Stimulated activated CD8-positive, alpha-beta memory T cell treated with anti-CD3 and anti-CD28 coated beads, Interleukin-7, amount 100 ng/mL, for 4 hours (primary cell): ENCODE data around the gene METTL6.
"Not testable (repeated sequence)": the region's sequence is repeated elsewhere in the genome, so short reads cannot be mapped to it uniquely, and the experiment has no call there.

Experiments
- DNase-seq, 2 donors: peaks; one replicate each; pipeline ENCODE4 v3.0.0-alpha.2; 2020; ENCODE audit warnings: low read depth in 2 of 2

Gene METTL6

DNA sequence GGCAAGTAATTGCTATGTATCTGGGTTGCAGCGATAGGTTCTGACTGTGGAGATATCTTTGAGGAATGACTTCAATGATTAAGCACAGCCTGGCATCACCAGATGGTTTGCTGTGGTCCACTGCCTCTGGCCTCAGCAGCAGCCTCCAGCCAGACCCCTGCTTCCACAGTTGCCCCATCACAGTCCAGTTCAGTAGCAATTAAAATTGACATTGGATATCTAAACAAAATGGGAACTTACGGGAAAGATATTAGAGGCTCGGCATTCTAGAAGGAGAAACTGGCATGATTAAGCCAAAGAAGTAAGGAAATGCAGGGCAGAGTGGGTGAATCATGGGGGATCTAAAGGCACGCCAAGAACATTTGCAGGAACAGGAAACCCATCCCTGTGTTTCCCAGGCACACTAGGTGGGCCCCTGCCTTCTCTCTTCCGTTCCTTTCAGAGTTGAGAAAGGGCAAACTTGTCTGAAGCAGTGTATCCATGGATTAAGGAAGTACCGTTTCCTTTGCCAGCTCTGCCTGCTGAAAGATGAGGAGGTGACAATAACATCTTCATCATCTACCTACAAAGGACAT lies 58.7 kb downstream of the METTL6 start:
- no peak for DNase-seq

DNA sequence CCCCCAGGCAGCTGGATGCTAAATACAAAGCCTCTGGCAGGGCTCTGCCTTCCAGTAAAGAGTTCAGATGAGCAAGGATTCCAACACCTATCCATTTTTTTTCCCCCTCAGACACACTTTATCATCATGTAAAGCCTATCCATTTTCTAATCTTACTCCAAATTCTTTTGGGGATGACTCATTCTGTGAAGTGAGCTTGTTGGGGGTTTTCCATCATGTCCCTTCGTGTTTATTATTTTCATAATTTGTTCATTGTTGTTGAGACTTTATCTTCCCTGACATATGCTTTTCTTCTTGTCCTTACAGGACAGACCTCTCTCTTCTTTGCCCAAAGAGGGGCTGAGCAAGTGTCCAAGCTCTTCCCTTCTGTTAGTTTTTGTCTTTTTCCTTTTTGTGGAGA lies 60.3 kb downstream of the METTL6 start:
- no peak for DNase-seq

DNA sequence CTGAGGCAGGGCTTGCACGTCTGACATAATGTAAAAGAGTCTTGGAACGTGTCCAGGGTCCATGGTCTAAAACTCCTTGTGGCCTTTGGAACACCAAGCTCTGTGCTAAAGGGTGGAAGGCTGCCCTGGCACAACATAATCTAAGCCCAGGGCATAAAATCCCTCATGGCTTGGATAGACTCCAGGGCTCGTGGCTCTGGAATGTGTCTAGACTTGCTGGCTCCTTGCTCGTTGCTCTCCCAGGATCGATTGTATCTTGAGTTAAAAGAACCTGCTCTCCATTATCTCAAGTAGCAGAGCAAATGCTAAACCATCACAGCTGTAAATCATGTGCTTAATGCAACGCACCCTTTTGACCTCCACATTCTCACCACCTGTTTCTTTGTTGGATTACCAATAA lies 63.3 kb downstream of the METTL6 start:
- DNase-seq: not testable (repeated sequence)

GRCh38 chr3:15361494-15362214 lies 65.7 kb downstream of the METTL6 start:
- DNase-seq: no peak

DNA sequence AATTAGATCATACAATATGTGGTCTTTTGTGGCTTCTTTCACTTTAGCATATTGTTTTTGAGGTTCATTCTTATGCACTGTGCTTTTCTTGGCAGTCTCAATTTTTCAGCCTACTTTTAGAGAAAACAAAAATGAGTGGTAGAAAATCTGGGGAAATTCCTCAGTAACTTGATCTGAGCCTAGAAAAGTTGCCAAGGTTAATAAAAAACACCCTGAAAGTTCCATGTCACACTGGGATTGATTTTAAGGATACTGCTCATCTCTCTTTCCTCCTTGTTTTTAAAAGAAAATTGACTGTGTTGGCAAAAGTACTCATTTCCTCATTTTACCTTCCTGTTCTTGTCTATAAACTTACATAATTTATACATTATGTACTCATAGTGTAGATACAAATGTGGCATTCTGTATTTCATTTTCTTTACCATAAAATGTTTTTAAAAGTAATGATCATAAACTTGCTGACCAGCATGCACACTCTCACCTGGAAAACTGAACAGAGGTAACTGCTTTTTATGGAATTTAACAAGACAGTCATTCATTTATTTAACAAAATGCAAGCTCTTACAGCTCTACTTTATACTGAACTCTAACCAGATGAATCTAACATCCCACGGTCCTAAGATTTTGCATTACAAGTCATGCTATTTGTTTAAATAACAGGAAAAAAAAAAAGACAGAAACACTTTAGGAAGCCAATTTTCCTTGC lies 66.4 kb downstream of the METTL6 start:
- DNase-seq: no peak
